Stimulated activated CD8-positive, alpha-beta memory T cell treated with anti-CD3 and anti-CD28 coated beads, Interleukin-12 subunit alpha, Interleukin-12 subunit beta, amount 100 ng/mL, for 24 hours (primary cell): ENCODE results near the gene JARID2.

ENCODE experiments used
- DNase-seq: peaks from one replicate; pipeline ENCODE4 v3.0.0-alpha.2; 2020; ENCODE audit errors: extremely low read depth

JARID2 gene

DNA sequence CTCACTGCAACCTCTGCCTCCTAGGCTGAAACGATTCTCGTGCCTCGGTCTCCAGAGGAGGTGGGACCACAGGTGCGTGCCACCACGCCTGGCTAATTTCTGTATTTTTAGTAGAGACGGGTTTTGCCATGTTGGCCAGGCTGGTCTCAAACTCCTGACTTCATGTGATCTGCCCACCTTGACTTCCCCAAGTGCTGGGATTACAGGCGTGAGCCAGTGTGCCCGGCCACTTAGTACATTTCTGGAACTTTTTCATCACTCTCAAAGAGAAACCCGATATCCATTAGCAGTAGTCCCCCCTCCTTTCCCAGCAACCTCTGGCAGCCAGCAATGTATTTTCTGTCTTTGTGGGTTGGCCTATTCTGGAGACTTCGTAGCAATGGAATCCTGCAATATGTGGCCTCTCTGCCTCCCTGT is 109.8 kb downstream of the JARID2 start:
- DNase-seq = no peak

DNA sequence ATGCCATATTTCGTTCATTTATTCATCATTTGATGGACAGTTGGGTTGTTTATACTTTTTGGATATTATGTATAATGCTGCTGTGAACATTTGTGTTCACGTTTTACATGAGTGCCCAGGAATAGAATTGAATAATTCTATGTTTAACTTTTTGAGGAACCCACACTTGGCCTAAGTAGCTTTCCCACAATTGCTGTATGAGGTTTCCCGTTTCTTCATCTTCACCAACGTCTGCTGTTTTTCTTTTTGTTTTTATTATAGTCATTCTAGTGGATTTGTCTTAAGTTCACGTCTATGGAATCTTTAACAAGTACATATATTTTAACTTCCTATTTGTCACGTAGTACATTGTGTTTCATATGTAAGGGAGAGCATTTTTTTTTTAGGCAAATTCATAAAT is 110.3 kb downstream of the JARID2 start:
- no peak for DNase-seq

DNA sequence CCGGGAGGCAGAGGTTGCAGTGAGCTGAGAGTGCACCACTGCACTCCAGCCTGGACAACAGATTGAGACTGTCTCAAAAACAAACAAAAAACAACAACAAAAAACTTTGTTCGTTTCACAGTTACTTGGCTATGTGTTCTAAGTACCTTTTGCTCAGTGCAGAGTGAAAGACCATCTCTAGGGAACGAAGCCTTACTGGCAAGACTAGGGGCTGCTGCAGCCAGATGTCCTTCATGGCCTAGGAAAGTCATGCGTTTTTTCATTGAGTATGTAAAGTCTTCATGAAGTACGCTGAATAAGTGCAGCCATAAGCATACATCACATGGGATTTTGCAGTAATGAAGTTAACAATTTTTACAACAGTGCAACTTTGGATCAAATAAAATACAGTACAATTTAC is 111.1 kb downstream of the JARID2 start:
- no peak for DNase-seq

DNA sequence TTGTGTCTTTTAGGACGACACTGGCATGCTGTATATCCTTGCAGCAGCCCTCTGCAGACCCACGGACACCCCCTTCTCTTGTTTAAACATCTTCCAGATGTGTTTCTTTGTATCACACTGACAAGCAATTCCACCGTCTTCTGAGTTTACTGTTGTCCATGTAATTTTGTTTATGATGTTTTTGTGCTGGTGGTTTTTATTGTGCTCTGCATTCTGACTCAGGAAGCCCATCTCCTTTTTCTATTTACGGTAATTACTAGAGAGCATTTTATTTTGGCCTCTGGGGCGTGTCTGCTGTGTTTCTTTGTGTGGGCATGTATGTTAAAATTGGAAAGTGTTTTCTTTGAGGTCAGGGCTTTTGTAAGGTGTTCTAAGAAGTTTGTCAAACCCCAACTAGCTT is 111.9 kb downstream of the JARID2 start:
- DNase-seq = no peak

DNA sequence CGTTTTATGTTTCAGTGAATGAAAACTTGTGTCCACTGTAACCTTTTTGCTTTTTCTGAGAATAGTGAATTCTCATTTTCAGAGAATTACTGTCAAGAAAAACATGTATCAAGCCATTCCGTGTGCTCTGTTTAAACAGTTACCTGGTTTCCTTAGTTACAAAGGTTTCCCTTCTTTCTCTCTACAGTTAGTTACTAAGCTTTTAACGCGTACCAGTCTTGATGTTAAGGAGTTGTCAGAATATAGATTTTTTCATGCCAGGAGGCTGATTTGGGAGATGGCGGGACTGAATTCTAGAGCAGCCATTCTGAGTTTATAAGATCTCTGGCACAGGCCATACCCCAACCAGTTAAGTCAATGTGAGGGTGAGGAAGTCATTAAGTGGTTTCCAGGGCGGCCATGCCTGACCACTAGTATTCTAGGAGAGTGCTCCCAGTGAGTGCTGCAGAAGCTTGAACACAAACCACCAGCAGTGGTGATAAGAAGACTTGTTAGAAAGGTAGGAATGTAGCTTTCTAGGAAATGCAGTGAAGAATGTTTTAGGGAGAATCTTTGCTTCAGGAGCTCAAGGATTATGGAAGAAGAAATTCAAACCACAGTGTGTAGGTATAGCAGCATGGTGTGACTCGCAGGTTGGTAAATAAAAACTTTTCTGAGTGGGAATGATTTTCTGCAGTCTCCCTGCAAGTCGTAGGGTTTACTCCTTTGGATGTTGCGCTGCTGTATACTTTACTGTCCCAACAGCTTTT is 112.9 kb downstream of the JARID2 start:
- DNase-seq = no peak

DNA sequence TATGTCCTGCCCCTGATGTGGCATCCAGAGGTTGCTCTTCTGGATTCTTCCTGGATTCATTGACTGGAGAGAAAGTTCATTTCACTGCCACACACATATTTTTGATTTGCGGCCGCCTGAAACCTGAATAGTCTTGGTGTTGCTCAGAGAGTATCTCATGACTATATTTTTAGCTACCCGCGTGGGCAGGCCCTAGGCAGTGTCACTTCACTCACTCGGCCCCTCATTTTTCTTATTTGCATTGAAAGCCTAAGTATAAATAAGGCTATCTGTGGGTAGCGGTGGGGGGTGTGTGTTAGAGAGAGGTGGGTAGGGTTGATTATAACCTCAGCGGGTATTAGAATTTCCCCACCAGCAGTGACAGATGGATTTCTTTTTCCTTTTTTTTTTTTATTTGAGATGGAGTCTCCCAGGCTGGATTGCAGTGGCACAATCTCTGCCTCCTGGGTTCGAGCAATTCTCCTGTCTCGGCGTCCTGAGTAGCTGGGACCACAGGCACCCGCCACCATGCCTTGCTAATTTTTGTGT is 113.5 kb downstream of the JARID2 start:
- no peak for DNase-seq

DNA sequence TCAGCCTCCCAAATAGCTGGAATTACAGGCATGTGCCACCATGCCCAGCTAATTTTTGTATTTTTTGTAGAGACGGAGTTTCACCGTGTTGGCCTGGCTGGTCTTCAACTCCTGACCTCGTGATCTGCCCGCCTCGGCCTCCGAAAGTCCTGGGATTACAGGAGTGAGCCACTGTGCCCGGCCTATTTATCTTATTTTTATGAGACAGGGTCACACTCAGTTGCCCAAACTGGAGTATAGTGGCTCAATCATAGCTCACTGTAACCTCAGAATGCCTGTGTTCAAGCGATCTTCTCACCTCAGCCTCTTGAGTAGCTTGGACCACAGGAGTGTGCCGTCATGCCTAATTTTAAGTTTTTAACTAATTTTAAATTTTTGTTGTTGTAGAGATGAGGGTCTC is 114.4 kb downstream of the JARID2 start:
- no peak for DNase-seq

DNA sequence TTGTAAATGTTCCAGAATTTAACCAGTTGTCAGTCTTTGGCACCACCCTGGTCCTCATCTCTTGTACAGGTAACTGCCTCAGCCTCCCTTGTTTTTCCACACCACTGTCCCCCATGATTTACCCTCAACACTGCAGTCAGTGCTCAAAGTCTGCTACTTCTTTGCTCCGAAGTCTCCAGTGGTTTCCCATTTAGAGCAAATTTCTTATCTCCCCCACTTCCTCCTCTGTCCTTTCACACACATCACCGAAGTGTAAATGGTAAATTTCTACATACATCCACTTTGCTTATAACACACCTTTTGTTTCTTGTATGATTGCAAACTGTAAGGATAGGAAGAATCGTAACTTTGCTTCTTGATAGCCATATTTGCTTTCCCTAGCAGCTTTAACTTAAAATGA is 115.3 kb downstream of the JARID2 start:
- no peak for DNase-seq

DNA sequence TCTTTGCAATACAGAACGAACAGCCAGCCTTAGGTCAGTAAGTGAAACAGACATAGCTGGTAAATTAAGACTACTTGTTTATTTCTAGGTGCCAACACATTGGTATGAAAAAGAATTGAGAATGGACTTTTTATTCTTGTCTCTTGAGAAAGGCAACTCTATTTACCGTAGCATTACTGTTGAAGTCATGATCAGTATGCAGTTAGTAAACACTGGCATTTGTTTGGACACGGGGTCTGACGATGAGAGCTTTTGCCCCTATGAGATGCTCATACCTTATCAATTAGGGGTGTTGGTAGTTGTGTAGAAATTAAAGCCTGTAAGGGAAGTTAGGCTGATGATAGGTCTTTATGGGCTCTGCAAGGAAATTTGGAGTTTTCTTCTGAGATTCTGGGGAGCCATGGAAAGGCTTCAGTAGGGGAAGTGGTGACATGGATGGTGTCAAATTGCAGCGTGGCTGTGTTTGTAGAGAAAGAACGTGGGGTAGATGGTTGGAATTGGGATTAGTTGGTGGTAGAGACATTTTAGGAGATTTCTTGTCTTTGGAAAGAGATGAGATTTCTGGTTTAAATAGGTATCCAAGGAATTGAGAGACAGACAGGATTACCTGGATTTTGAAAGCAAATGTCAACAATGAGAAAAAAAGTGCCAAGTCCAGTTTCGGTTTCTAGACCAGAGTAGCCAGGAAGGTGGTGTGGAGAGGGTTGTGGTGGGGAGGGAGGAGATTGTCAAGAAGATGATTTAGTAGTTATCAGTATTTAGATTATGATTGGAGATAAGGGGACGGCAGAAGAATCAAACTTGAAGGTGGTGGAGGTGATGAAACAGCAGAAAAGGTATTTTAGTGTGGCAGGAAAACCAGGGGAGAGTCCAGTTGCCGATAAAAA is 116.6 kb downstream of the JARID2 start:
- DNase-seq = no peak

DNA sequence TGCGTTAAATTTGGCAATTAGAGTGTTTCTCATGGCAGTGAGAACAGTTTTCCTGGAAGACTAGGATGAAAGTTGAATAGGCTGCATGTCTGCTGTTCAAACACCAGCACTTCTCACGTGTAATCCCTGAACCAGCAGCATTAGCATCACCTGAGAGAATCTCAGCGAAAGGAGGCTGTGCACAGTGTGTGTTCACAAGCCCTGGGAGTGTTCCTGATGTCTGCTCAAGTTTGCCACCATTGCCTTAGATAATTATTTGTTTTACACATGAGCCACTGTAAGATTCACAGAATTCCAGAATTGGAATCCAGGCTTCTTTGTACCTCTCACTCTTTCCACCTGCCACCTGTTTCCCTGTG is 117.3 kb downstream of the JARID2 start:
- DNase-seq = no peak

DNA sequence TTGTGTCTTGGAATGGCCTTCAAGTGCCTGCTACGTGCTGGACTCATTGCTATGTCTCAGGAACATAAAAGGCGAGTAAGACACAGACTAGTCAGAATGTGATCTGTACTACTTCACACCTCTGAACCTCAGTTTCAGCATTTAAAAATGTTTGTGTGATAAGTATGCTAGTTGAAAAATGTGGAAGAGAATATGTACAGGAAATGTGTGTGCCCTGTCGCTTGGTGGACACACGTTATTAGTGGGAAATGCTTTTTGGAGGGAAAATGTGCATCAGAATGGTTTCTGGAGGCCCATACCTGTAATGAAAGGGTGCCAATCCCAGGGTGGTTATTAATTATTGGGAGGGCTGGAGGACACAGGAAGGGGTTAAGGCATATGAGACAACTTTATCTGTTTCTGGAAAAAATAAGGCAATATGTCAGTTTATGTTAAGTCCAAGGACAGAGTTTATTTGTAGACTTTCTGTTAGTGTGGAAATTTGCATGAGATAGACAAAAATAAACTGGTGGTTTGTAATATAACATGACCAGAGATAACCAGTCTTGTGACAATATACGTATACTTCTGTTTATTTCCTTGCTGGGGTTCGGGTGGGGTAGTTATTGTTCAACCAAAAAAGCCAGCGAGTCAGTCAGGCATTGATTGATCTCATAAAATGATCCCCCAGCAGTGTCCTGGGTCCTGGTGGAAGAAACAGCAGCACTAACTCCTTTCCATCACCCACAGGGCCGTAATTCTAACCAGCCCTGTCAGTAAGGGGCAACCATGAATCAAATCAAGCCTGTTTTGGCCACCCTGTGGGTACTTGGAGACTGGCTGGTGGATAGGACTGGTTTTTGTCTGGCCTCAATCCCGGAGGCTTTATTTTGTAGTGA is 117.9 kb downstream of the JARID2 start:
- no peak for DNase-seq

DNA sequence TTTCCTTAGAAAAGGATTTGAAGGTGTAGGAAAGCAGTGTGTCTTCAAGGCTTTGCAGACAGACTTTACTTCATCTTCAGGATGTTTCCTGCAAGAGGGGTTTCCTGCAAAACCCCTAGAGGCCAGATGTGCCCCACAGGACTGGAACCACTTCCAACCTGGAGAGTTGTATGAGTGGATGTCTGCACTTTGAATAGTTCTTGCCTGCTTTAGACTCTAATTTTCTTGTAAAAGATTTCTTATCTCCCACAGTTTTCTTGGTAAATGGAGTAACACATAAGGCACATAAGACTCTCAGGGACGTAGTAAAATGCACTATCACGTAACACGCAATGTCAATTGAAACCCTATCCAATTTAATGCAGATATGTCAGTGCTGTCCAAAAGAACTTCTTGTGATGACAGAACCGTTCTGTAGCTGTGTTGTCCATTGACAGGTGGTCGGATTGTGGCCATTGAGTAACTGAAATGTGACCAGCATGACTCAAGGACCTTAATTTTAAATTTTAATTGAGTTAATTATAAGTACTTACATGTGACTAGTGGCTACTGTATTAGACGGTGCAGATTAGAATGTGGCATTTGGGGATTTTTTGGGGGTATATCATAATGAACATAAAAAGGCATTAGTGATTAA is 118.7 kb downstream of the JARID2 start:
- DNase-seq = no peak

DNA sequence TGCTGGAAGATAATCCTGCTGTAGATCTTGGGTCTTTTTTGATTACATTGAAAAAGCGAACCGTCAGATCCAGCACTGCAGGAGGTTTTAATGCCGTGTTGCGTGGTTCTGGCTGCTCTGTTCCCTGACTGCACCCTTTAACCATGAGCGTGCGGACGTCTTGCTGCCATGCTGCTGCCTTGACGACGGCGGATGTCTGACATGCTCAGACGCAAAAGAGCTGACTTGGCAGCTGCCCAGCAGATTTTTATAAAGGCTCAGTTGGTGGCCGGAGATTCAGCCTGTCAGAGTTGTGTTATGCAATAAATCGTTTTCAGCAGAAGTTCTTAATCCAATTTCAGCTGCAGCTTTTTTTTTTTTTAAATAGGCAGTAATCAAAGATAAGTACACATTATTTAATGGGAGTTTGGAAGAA is 119.4 kb downstream of the JARID2 start:
- no peak for DNase-seq

DNA sequence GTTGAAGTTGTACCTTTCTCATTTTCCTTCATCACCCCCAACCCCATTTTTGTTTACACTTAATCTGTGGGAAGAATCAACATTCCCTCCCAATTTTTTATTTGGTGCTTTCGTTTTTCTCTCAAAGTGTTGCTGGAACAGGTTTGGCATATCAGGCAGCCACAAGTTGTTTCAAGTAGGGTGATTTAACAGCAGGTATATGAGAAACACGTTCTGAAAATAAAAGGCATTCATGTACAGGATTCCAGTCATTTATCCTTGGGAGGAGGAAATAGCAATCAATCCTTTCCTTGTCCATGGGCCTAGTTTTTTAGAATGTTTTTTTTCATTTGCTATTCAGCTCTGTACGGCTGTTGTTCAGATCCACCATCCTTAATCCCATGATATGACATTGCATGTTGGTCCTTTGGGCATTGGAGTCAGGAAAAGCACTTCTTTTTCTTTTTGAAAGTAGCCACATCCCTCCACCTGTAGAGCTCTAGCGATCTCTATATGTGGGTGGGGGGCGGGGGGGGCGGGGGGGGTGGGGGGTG is 120.2 kb downstream of the JARID2 start:
- no peak for DNase-seq

DNA sequence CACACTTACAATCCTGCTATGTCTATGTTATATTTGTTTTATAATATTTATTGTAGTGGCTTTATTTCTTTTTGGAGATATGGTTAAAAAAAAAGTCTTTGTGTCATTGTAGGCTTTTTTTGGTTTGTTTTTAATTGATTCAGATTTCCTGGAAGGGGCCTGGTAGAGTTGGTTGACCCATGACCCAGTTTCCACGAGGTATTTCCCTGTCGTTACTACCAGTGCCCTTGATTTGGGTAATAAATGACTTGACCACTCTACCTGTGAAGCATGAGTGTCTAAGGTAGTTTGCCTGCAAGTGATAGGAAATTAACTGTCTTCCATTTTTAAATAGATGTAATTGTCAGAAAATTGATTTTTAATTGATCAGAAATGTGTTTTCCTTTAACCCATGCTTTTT is 121.0 kb downstream of the JARID2 start:
- DNase-seq = no peak

DNA sequence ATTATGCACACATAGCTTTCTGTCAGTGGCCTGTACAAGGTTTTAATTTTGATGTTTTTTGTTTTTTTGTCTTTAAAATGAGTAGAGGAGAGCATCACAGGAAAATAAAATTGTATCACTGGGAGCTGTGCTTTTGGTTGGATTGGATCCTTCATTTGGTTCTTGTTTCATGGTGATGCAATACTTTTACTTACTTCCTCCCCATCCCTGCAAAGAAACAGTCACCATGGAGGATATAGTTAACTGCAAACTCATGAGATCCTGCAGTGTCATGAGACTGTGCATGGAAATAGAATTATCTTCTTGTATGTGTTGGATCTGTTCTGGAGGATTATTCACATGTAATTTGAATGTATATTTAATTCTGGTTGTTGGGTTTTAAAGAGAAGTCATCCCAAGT is 122.3 kb downstream of the JARID2 start:
- DNase-seq = no peak

DNA sequence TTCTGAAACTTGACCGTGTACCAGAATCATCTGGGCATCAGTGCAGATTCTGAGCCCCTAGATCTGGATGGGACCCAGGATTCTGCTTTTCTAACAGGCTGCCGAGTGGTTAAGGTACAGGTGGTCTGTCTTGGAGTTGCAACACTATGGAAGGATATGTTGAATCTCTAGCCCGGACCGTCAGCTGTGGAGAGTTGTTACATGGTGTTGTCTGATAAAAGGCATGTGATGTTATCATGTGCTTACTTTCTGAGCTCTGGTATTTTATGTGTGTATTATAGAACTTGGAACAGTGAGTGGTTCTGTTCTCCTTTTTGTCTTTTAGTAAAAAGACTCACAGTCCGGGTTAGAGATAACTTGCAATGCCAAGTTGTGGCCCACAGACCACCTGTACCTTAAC is 123.0 kb downstream of the JARID2 start:
- no peak for DNase-seq

DNA sequence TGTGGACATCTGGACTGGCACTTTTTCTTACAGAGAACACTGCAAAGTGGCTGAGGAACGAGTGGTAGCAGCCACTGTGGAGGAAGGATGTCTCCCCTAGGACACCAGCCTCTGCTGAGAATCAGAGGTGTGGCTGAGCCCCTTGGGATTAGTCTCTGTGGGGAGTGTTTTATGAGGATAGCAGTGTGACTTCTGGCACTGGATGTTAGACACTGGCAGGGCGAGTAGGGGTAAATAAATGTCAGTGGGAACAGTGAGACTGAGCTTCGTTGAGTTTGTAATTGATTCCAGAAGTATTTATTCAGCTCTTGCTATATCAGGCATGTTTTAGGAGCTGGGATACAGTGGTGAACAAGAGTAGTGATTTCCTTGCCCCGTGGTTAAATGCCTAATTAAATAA is 124.0 kb downstream of the JARID2 start:
- no peak for DNase-seq

DNA sequence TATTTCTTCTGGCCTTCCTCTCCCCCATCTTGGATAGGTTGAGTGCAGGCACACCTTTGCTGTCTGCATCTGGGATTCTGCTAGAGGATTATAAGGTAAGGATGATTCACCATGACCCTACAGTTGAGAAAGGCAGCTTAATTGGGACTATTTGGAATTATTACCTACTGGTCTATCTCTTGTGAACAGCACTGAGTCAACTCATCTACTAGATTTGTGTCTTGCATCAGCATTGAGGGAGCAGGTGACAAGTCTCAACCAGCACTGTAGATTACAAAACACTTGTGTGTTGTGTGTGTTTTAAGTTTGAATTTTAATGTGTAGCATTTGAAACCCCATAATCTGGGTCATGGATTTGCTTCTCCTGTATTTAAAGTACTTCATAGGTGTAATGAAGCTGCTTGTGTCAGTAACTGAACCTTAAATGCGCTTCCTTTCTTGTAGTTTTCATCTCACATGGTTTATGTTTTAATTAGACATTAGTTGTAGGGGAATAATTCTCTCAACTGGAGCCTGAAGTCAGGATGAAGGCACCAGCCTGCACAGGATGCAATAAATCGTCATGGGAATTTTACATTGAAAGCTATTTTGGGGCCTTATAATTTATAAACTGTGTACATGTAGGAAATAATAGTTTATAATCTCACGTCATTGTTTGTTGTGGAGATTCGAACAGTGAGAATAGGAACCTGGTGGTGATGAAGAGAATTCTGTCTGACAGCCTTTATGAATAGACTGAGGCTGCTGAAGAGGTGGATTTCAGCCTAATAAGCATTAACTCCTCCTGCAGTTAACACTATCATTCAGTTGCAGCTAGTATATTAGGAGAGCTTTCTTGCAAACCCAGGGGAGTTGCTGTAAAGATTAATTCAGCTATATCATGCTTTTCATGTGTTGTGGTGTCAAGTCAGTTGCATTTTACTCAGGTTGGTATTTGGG is 125.1 kb downstream of the JARID2 start:
- no peak for DNase-seq

DNA sequence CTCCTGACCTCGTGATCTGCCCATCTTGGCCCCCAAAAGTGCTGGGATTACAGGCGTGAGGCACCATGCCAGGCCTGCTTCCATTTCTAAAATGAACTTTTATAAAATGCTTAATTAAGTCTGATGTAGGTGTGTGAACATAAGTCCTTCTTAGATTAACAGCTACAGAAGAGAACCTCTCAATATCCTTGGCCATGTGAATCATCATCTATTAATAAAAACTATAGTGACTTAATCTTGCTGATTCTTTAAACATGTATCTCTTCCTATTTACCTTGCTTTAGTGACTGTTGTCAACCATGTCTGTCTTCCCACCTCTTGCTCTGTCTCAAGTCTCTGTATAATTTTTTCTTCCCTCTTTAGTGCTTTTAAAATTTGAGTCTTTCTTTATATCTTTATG is 127.1 kb downstream of the JARID2 start:
- DNase-seq = no peak
